ENCODE data around the gene FAM72B. TPM values are rescaled to one million over a fixed set of nuclear protein-coding genes. Genes with fewer than 3 reads are reported as not detected.
A peak's percentile ranks its signal among the peaks of the same experiment; 100 is the strongest.
"Not testable (repeated sequence)": the region's sequence is repeated elsewhere in the genome, so short reads cannot be mapped to it uniquely, and the experiment has no call there.

FAM72B gene
- 30.0 TPM for polyA plus RNA-seq (2013, experiment 1 of 2)
- polyA plus RNA-seq (2013, experiment 2 of 2) = 31.2 TPM

GRCh38 chr1:121184290-121185127 lies at the start of gene FAM72B, which contains the start of gene SRGAP2C:
Gene FAM72B (minus strand): TSS chr1:121184340. CDS start chr1:121183489, 851 bp downstream.
Gene SRGAP2C (plus strand): TSS chr1:121184975. CDS start chr1:121187447, 2,472 bp downstream.
- H3K9me3 ChIP-seq (replicated peaks in 1 of 2; ENCODE audit: control insufficient read depth in 2 of 2, insufficient read depth in 1 of 2, low read depth in 1 of 2, low read length in 2 of 2); H3K27ac ChIP-seq (replicated peaks; ENCODE audit: low read length); H3K23ac ChIP-seq (ENCODE audit: low read depth, low read length, poor library complexity); H3K79me1 ChIP-seq (ENCODE audit: low read depth, low read length); H2BK12ac ChIP-seq (ENCODE audit: low read length); H3K27me3 ChIP-seq (ENCODE audit: control insufficient read depth in 3 of 3, insufficient read depth in 3 of 3, low read depth in 1 of 3, low read length in 3 of 3); H2BK15ac ChIP-seq (ENCODE audit: low read length); H3K18ac ChIP-seq (ENCODE audit: low read length); H3K14ac ChIP-seq (ENCODE audit: low read length); H3K4ac ChIP-seq (ENCODE audit: low read length); H4K8ac ChIP-seq (ENCODE audit: low read depth, low read length); H2BK5ac ChIP-seq (ENCODE audit: low read length); H2AK5ac ChIP-seq (ENCODE audit: low read depth, low read length); H3K9ac ChIP-seq (ENCODE audit: low read depth, low read length, poor library complexity); H4K91ac ChIP-seq (ENCODE audit: low read depth, low read length, poor library complexity); H3K4me1 ChIP-seq (ENCODE audit: control insufficient read depth in 2 of 2, insufficient read depth in 1 of 2, low read depth in 1 of 2, low read length in 2 of 2); H3K36me3 ChIP-seq (replicated peaks in 1 of 2; ENCODE audit: control insufficient read depth in 2 of 2, insufficient read depth in 2 of 2, low read length in 2 of 2); H2BK120ac ChIP-seq (ENCODE audit: low read depth, low read length): not testable (repeated sequence)
- WGBS, 2 donors (ENCODE audit: extremely low coverage in 2 of 2, insufficient read length in 2 of 2, insufficient replicate concordance in 1 of 2) = no CpG with 5 or more reads among the region's 54 CpGs
- Histone ChIP-seq H3K4me2 (ENCODE audit: insufficient read depth, low read length, poor library complexity, severe bottlenecking) (peak within 1 kb of the TSS; percentile 25), H3K4me3 (ENCODE audit: low read length in 2 of 2) (peak within 1 kb of the TSS; percentile 45 to 75), H2AFZ (ENCODE audit: low read length) (peak within 1 kb of the TSS; percentile 45)
- peak; percentile 95 for DNase-seq (ENCODE audit: low spot score)

DNA sequence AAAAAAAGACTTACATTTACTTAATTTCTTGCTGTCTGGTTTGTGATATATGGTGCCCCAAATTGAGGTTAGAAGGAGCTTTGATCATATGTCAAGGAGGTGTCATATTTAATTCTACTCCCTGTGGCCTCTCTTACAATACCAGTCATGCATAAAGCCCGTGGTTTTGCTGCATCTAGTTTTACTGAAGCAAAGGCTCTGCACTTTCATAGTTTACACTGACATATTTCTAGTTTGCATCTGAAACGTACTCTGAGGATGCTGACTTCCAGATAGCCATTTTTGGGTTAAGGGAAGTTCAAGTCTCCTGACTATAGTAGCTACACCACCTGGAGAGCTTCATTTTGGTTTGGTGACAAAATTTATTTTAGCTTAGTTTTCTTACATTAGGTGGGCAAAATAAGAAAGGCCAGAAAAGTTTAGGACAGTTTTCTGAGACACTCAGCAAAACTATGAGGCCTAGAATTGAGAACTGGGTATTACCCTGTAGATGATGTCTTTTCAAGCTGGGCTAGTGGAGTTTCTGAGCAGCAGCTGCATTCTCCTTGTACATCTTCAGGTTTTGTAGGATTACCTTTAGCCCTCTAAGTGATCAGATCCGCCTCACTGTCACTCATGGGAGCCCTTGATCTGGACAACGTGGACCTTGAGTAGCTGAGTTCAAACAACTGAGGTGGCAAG lies 48.4 kb upstream of the FAM72B start:
- no CpG with 5 or more reads among the region's 4 CpGs for WGBS, 2 donors (ENCODE audit: extremely low coverage in 2 of 2, insufficient read length in 2 of 2, insufficient replicate concordance in 1 of 2)
- H3K14ac ChIP-seq (ENCODE audit: low read length); DNase-seq (ENCODE audit: low spot score): not testable (repeated sequence)

DNA sequence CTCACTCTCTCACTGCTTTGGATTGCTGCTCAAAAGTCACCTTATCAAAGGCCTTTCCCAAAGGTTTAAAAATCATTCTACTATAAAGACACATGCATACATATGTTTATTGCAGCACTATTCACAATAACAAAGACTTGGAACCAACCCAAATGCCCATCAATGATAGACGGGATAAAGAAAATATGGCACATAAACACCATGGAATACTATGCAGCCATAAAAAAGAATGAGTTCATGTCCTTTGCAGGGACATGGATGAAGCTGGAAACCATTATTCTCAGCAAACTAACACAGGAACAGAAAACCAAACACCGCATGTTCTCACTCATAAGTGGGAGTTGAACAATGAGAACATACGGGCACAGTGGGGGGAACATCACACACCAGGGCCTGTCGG lies 46.5 kb upstream of the FAM72B start:
- H2BK12ac ChIP-seq (ENCODE audit: low read length); H3K18ac ChIP-seq (ENCODE audit: low read length); H4K8ac ChIP-seq (ENCODE audit: low read depth, low read length); H2BK120ac ChIP-seq (ENCODE audit: low read depth, low read length); H2AK5ac ChIP-seq (ENCODE audit: low read depth, low read length); H3K4me2 ChIP-seq (ENCODE audit: insufficient read depth, low read length, poor library complexity, severe bottlenecking); H4K91ac ChIP-seq (ENCODE audit: low read depth, low read length, poor library complexity); H3K23ac ChIP-seq (ENCODE audit: low read depth, low read length, poor library complexity); H3K9me3 ChIP-seq (replicated peaks in 1 of 2; ENCODE audit: control insufficient read depth in 2 of 2, insufficient read depth in 1 of 2, low read depth in 1 of 2, low read length in 2 of 2); H3K14ac ChIP-seq (ENCODE audit: low read length); H2BK15ac ChIP-seq (ENCODE audit: low read length); H3K27ac ChIP-seq (replicated peaks; ENCODE audit: low read length); H3K27me3 ChIP-seq (ENCODE audit: control insufficient read depth in 3 of 3, insufficient read depth in 3 of 3, low read depth in 1 of 3, low read length in 3 of 3); H3K4ac ChIP-seq (ENCODE audit: low read length); H3K4me3 ChIP-seq (ENCODE audit: low read length in 2 of 2); H3K4me1 ChIP-seq (ENCODE audit: control insufficient read depth in 2 of 2, insufficient read depth in 1 of 2, low read depth in 1 of 2, low read length in 2 of 2); DNase-seq (ENCODE audit: low spot score); H3K9ac ChIP-seq (ENCODE audit: low read depth, low read length, poor library complexity); H2AFZ ChIP-seq (ENCODE audit: low read length); H3K79me1 ChIP-seq (ENCODE audit: low read depth, low read length); H2BK5ac ChIP-seq (ENCODE audit: low read length); H3K36me3 ChIP-seq (replicated peaks in 1 of 2; ENCODE audit: control insufficient read depth in 2 of 2, insufficient read depth in 2 of 2, low read length in 2 of 2): not testable (repeated sequence)
- no CpG with 5 or more reads among the region's 4 CpGs for WGBS, 2 donors (ENCODE audit: extremely low coverage in 2 of 2, insufficient read length in 2 of 2, insufficient replicate concordance in 1 of 2)

More for the DNA sequence above, 48.4 kb upstream of the FAM72B start:
- not testable (repeated sequence) for H2BK15ac ChIP-seq (ENCODE audit: low read length); H4K91ac ChIP-seq (ENCODE audit: low read depth, low read length, poor library complexity); H3K79me1 ChIP-seq (ENCODE audit: low read depth, low read length); H3K4me1 ChIP-seq (ENCODE audit: control insufficient read depth in 2 of 2, insufficient read depth in 1 of 2, low read depth in 1 of 2, low read length in 2 of 2); H3K18ac ChIP-seq (ENCODE audit: low read length); H2BK12ac ChIP-seq (ENCODE audit: low read length); H3K27ac ChIP-seq (replicated peaks; ENCODE audit: low read length); H3K4ac ChIP-seq (ENCODE audit: low read length); H3K9me3 ChIP-seq (replicated peaks in 1 of 2; ENCODE audit: control insufficient read depth in 2 of 2, insufficient read depth in 1 of 2, low read depth in 1 of 2, low read length in 2 of 2); H4K8ac ChIP-seq (ENCODE audit: low read depth, low read length); H3K9ac ChIP-seq (ENCODE audit: low read depth, low read length, poor library complexity); H2AFZ ChIP-seq (ENCODE audit: low read length); H3K4me3 ChIP-seq (ENCODE audit: low read length in 2 of 2); H2BK120ac ChIP-seq (ENCODE audit: low read depth, low read length); H3K27me3 ChIP-seq (ENCODE audit: control insufficient read depth in 3 of 3, insufficient read depth in 3 of 3, low read depth in 1 of 3, low read length in 3 of 3); H2BK5ac ChIP-seq (ENCODE audit: low read length); H3K23ac ChIP-seq (ENCODE audit: low read depth, low read length, poor library complexity); H2AK5ac ChIP-seq (ENCODE audit: low read depth, low read length); H3K4me2 ChIP-seq (ENCODE audit: insufficient read depth, low read length, poor library complexity, severe bottlenecking); H3K36me3 ChIP-seq (replicated peaks in 1 of 2; ENCODE audit: control insufficient read depth in 2 of 2, insufficient read depth in 2 of 2, low read length in 2 of 2)
